ENCODE data around the gene LIPM.

DNA sequence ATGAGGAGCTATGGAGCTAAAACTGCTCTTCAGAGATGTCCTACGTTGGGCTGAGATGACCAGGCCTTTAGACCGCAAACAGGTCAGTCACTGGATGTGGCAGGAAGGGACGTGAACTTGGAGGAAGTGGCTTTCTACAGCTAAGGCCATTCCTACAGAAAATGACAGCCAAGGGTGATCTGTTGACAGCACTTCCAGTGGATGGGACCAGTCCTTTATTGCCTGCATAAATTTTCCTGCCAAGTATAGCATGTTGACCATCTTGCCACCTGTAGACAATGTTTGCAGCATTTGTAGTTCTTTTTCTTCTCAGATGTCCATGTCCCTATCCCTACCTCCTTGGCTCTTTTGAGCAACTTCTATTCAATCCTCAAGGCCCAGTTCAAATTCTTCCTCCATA lies 3.4 kb downstream of the LIPM start:
- no peak for TF ChIP-seq EZH2phosphoT487 (IDR thresholded peaks at IDR 0.05; ENCODE audit: borderline replicate concordance, low read depth, low read length)
- TF ChIP-seq, protein P1, sequence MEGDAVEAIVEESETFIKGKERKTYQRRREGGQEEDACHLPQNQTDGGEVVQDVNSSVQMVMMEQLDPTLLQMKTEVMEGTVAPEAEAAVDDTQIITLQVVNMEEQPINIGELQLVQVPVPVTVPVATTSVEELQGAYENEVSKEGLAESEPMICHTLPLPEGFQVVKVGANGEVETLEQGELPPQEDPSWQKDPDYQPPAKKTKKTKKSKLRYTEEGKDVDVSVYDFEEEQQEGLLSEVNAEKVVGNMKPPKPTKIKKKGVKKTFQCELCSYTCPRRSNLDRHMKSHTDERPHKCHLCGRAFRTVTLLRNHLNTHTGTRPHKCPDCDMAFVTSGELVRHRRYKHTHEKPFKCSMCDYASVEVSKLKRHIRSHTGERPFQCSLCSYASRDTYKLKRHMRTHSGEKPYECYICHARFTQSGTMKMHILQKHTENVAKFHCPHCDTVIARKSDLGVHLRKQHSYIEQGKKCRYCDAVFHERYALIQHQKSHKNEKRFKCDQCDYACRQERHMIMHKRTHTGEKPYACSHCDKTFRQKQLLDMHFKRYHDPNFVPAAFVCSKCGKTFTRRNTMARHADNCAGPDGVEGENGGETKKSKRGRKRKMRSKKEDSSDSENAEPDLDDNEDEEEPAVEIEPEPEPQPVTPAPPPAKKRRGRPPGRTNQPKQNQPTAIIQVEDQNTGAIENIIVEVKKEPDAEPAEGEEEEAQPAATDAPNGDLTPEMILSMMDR (conservative IDR thresholded peaks at IDR 0.05; ENCODE audit: low read length), result no peak
